SU-DHL-6 (cell line): Measurements from ENCODE around the gene FBH1.

Experiments
- H2AFZ ChIP-seq: fragments of 200-600 bp; sonication (generic); 2 replicates; pipeline ENCODE4 v1.6.1; 2014; ENCODE audit warnings: low read depth, mild to moderate bottlenecking, moderate library complexity, mixed read lengths, antibody characterized with exemption, low read length; ENCODE audit not compliant: severe bottlenecking
- H3F3A ChIP-seq: fragments of 200-600 bp; shearing (Covaris generic); 2 replicates; pipeline ENCODE4 v1.6.0; 2016; ENCODE audit warnings: antibody characterized with exemption, mild to moderate bottlenecking; ENCODE audit not compliant: insufficient read depth
- H3K27ac ChIP-seq: fragments of 200-600 bp; sonication (generic); 2 replicates; pipeline ENCODE4 v1.5.1; 2016; ENCODE audit warnings: low read depth, mild to moderate bottlenecking, low read length, moderate library complexity, mixed read lengths
- H3K27me3 ChIP-seq: fragments of 200-600 bp; sonication (generic), shearing (Covaris generic); 2 replicates; pipeline ENCODE4 v1.6.0; 2014; ENCODE audit warnings: mild to moderate bottlenecking, low read length
- H3K36me3 ChIP-seq: fragments of 200-600 bp; sonication (generic); 2 replicates; pipeline ENCODE4 v1.6.1; 2014; ENCODE audit warnings: mild to moderate bottlenecking, low read length, mixed read lengths
- H3K4me2 ChIP-seq: fragments of 300-600, 200-600 bp; shearing (Covaris generic), sonication (generic); 2 replicates; pipeline ENCODE4 v1.6.0; 2014; ENCODE audit warnings: low read length, low read depth, mild to moderate bottlenecking; ENCODE audit not compliant: poor library complexity, severe bottlenecking
- H3K4me3 ChIP-seq: fragments of 200-600 bp; sonication (generic); 2 replicates; pipeline ENCODE4 v1.5.1; 2014; ENCODE audit warnings: antibody characterized with exemption, low read length, mild to moderate bottlenecking, mixed read lengths; ENCODE audit not compliant: insufficient read depth, poor library complexity, severe bottlenecking
- H3K79me2 ChIP-seq: fragments of 200-600 bp; sonication (generic); 2 replicates; pipeline ENCODE4 v1.6.1; 2014; ENCODE audit warnings: mild to moderate bottlenecking, low read length, moderate library complexity; ENCODE audit not compliant: insufficient read depth
- H3K9ac ChIP-seq: fragments of 200-600 bp; sonication (generic); 2 replicates; pipeline ENCODE4 v1.7.0; 2014; ENCODE audit warnings: mild to moderate bottlenecking, low read length
- H3K9me2 ChIP-seq: fragments of 200-600 bp; sonication (generic); replicated peaks from 2 replicates; pipeline ENCODE4 v1.6.1; 2014; ENCODE audit warnings: low read length; ENCODE audit not compliant: insufficient read depth
- H3K9me3 ChIP-seq: fragments of 200-600 bp; sonication (generic); 2 replicates; pipeline ENCODE4 v1.6.1; 2014; ENCODE audit warnings: low read length, mixed read lengths; ENCODE audit not compliant: insufficient read depth
- H4K20me1 ChIP-seq: fragments of 200-600 bp; sonication (generic); 2 replicates; pipeline ENCODE4 v1.6.1; 2014; ENCODE audit warnings: low read depth, mild to moderate bottlenecking, antibody characterized with exemption, low read length, moderate library complexity, mixed read lengths
- EZH2phosphoT487 ChIP-seq: fragments of 200-600 bp; sonication (generic), shearing (Covaris generic); conservative IDR thresholded peaks from 2 replicates; pipeline ENCODE4 v1.6.1; 2018; ENCODE audit warnings: mild to moderate bottlenecking, antibody characterized with exemption, low read length, moderate library complexity, mixed read lengths
- TF ChIP-seq, protein P1 (sequence below): fragments of 200-600 bp; sonication (generic); IDR thresholded peaks from one replicate; pipeline ENCODE4 v1.5.1; 2017; ENCODE audit warnings: antibody characterized with exemption, mild to moderate bottlenecking, low read length, moderate library complexity; ENCODE audit not compliant: insufficient read depth, poor library complexity, severe bottlenecking

Gene FBH1

DNA sequence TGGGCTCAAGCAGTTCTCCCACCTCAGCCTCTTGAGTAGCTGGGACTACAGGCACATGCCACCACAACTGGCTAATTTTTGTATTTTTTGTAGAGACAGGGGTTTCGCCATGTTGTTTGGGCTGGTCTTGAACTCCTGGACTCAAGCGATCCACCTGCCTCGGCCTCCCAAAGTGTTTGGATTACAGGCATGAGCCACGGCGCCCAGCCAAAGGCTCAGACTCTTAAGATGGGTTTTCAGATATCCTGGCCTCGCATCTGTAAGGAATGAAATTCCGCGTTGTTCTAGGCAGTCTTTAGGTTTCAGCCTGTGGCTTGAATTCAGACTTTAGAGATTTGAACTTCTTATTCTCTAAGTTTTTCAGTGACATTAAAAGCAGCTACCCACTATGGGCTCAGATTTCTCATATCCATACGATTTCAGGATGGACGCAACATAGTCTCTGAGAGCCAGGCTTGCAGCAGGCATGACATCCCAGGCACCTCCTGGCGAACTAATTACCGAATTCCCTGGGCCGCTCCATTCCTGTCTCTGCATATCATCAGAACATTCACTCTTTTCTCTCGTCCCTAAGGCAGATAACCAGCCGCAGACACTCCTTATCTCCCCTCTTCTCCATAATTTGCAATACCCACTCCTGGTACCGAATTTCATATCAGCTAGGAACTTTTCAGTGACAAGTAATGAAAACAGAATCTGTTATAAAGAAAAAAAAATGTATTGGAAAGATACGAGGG lies 57.6 kb downstream of the FBH1 start:
- TF ChIP-seq, protein P1, sequence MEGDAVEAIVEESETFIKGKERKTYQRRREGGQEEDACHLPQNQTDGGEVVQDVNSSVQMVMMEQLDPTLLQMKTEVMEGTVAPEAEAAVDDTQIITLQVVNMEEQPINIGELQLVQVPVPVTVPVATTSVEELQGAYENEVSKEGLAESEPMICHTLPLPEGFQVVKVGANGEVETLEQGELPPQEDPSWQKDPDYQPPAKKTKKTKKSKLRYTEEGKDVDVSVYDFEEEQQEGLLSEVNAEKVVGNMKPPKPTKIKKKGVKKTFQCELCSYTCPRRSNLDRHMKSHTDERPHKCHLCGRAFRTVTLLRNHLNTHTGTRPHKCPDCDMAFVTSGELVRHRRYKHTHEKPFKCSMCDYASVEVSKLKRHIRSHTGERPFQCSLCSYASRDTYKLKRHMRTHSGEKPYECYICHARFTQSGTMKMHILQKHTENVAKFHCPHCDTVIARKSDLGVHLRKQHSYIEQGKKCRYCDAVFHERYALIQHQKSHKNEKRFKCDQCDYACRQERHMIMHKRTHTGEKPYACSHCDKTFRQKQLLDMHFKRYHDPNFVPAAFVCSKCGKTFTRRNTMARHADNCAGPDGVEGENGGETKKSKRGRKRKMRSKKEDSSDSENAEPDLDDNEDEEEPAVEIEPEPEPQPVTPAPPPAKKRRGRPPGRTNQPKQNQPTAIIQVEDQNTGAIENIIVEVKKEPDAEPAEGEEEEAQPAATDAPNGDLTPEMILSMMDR: no peak
- no peak for TF ChIP-seq EZH2phosphoT487
- no peaks in the 10 kb centered on the region for H3F3A ChIP-seq
- no peaks in the 10 kb centered on the region for H3K79me2 ChIP-seq
- no peak overlapping the region for H3K4me3 ChIP-seq
- H3K27me3 ChIP-seq: no peaks in the 10 kb centered on the region
- no peak overlapping the region for H3K9ac ChIP-seq
- H3K9me2 ChIP-seq: no peaks in the 10 kb centered on the region
- no peak overlapping the region for H3K27ac ChIP-seq
- H3K9me3 ChIP-seq: no peaks in the 10 kb centered on the region
- no peaks in the 10 kb centered on the region for H3K36me3 ChIP-seq
- no peaks in the 10 kb centered on the region for H4K20me1 ChIP-seq
- H2AFZ ChIP-seq: no peak overlapping the region
- H3K4me2 ChIP-seq: no peak overlapping the region

DNA sequence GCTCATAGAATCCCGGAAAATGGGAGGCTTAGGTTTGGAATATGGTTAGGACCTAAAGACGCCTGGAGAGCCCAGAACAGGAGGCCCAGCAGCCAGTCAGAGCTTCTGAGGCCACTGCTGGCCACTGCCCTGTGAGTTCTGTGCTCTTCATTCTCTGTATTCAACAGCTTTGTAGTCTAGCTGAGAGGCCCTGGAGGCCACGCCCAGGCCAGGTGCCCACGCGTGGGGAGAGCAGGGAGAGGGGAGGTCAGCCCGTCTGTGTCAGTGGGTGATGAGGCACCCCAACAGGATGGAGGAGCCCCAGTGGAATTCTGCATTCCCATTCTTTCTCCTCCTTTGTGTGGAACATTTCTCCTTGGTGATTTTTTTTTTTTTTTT lies 58.2 kb downstream of the FBH1 start:
- no peak overlapping the region for H2AFZ ChIP-seq
- no peak overlapping the region for H3K27ac ChIP-seq
- H4K20me1 ChIP-seq: no peaks in the 10 kb centered on the region
- no peaks in the 10 kb centered on the region for H3K9me2 ChIP-seq
- TF ChIP-seq EZH2phosphoT487: no peak
- TF ChIP-seq, protein P1: no peak
- no peaks in the 10 kb centered on the region for H3K79me2 ChIP-seq
- H3K9me3 ChIP-seq: no peaks in the 10 kb centered on the region
- H3K9ac ChIP-seq: no peak overlapping the region
- no peaks in the 10 kb centered on the region for H3K36me3 ChIP-seq
- no peak overlapping the region for H3K4me2 ChIP-seq
- H3K4me3 ChIP-seq: no peak overlapping the region
- no peaks in the 10 kb centered on the region for H3F3A ChIP-seq
- H3K27me3 ChIP-seq: no peaks in the 10 kb centered on the region

DNA sequence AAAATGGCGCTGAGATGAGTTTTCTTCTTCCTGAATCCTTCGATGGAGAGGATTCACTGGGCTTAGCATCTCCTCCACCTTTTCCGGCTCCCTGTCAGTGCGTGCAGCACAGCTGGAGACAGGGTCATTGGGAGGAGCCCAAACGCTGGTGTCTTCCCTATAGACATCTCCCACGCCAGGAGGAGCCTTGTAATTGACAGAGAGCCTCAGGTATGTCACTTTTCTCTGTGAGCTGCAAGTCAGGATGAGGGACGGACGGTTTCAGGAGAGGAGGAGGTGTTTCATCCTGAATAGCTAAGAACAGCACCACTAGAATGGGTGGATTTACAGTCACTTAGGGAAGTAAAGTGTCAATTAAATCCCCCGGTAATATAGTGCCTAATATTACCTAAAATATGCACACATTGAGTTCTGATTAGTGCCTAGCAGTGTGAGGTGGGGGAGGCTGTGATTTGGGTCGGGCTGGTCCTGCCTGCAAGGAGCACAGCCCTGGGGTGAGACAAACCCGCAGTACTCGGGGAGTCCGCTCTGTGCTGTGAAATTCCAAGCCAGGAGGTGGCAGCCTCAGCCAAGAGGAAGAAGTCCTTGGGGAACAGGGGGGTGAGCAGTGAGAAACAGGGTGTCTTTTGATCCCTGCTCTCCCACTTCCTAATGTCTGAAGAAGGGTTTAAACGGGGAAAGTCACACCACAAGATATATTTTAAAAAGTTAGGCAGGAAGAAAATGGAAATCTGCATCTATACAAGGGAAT lies 59.1 kb downstream of the FBH1 start:
- Histone ChIP-seq H3K9ac (no peak overlapping the region), H3F3A (no peaks in the 10 kb centered on the region), H2AFZ (no peak overlapping the region), H3K9me2 (no peaks in the 10 kb centered on the region), H3K79me2 (no peaks in the 10 kb centered on the region), H3K36me3 (no peaks in the 10 kb centered on the region), H3K4me2 (no peak overlapping the region), H3K9me3 (no peaks in the 10 kb centered on the region), H3K27ac (no peak overlapping the region), H4K20me1 (no peaks in the 10 kb centered on the region), H3K4me3 (no peak overlapping the region), H3K27me3 (no peaks in the 10 kb centered on the region)
- TF ChIP-seq EZH2phosphoT487: no peak
- TF ChIP-seq, protein P1: no peak
